ENCODE results near the gene APAF1. TPM values are rescaled to one million over a fixed set of nuclear protein-coding genes. Genes with fewer than 3 reads are reported as not detected.

APAF1 gene
- polyA plus RNA-seq, 1 of the 3 experiments (the other 2 are of a cell fraction) = 3.3 TPM

DNA sequence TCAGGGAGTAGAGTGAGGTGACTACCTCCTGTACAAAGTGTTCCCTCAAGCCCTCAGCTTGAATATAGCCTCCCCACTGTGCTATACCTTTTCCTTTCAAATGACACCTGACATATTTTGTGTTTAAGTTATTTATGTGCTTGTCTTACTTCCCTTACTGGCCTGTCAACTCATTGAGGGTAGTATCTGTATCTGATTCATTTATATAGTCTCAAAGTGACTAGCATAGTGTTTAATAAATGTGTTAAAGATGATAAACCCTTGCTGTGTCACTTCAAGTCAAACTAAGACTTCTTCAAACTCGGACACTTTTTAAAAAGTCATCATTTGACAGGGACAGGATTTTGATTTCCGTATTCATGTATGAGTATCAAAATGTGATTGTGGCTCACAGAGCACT lies 52.1 kb downstream of the APAF1 start:
- Histone ChIP-seq H3K9ac (no peak overlapping the region), H3K27me3 (ENCODE audit: insufficient read depth) (no peaks in the 10 kb centered on the region), H3K4me2 (no peak overlapping the region), H4K20me1 (ENCODE audit: insufficient read depth) (no peaks in the 10 kb centered on the region), H3K79me2 (ENCODE audit: insufficient read depth) (no peaks in the 10 kb centered on the region), H3K36me3 (replicated peaks in 1 of 2; ENCODE audit: control insufficient read depth in 1 of 2, insufficient read depth in 2 of 2, low read length in 1 of 2) (peaks cover 10 to 59% of the 10 kb centered on the region in 2 experiments), H3K4me3 (ENCODE audit: low read depth in 2 of 2, low read length in 1 of 2) (no peak overlapping the region), H3K27ac (ENCODE audit: low read depth in 2 of 2, low read length in 1 of 2) (no peak overlapping the region), H3K9me3 (0 out of 2 replicates have a peak, but pooled peaks cover 3% of the 10 kb centered on the region), H2AFZ (ENCODE audit: low read depth) (no peak overlapping the region), H3K9me2 (no peaks in the 10 kb centered on the region), H3F3A (replicated peaks; ENCODE audit: insufficient read depth) (peaks cover 16% of the 10 kb centered on the region), H3K4me1 (ENCODE audit: control insufficient read depth in 1 of 2, insufficient read depth in 2 of 2, low read depth in 1 of 2, low read length in 1 of 2) (peaks cover 0 to 3% of the 10 kb centered on the region in 2 experiments; a peak in 2 of 4 replicates)
- no peak for DNase-seq
- TF ChIP-seq NFIC (IDR thresholded peaks at IDR 0.05; ENCODE audit: borderline replicate concordance) (no peak), RAD21 (IDR thresholded peaks at IDR 0.05; ENCODE audit: low read length) (no peak), RCOR1 (IDR thresholded peaks at IDR 0.05; ENCODE audit: low read length) (no peak)
- 98% methylated on average over 2 of the region's 2 CpGs for WGBS (ENCODE audit: low lambda C conversion rate)
- POLR2A ChIA-PET = no interaction called here
- CTCF ChIA-PET = interaction anchor here (0.8 to 2.5 kb wide), 3 partner anchors 12 to 302 kb away, joined by 3 to 10 read pairs (median 3); no protein-coding TSS in a partner anchor

DNA sequence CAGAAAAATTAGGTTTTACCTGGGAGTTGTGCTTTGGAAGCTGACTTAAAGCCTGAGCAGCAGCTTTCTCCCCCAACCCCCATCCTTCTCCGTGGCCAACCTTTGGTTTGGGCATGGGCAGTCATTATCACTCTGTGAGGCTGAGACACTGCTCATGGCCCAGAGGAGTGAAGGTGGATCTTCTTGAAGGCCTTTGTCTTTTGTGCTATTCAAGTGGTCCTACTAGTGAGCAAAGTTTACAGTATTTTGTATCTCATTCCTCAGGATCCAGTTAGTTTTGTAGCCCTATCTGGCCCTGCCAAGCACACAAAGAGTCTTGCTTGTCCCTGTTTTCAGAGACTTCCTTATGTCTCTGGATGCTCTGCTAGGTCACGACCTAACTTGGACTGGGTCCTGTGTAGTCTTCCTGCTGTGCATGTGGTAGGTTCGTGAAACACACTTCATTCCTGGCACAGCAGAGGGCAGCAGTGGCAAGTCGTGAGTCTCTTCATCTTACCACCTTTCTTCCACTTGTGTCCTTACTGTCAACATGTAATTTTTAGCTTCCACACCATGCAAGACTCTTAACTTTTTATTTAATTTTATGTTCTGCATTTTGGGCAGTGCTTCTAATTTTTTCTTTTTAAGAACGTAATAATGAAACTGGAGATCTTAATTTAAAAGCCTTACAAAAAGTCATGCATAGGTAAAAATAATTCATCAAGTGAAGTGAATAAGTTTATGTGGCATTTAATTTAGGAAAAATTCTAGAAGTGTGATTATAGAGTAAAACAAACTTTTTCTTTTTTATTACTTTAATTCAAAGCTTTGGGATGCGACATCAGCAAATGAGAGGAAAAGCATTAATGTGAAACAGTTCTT lies 53.7 kb downstream of the APAF1 start:
- CTCF ChIA-PET = interaction anchor here (0.5 to 2.6 kb wide), 42 partner anchors 9 to 303 kb away, joined by 3 to 49 read pairs (median 4); no protein-coding TSS in a partner anchor
- Histone ChIP-seq H3K9me2 (no peaks in the 10 kb centered on the region), H3K27ac (ENCODE audit: low read depth in 2 of 2, low read length in 1 of 2) (no peak overlapping the region), H3K9ac (no peak overlapping the region), H3K4me1 (ENCODE audit: control insufficient read depth in 1 of 2, insufficient read depth in 2 of 2, low read depth in 1 of 2, low read length in 1 of 2) (peaks cover 0 to 3% of the 10 kb centered on the region in 2 experiments; a peak in 2 of 4 replicates), H3K4me2 (no peak overlapping the region), H3K79me2 (ENCODE audit: insufficient read depth) (no peaks in the 10 kb centered on the region), H4K20me1 (ENCODE audit: insufficient read depth) (no peaks in the 10 kb centered on the region), H3K4me3 (ENCODE audit: low read depth in 2 of 2, low read length in 1 of 2) (no peak overlapping the region), H2AFZ (ENCODE audit: low read depth) (no peak overlapping the region), H3K36me3 (replicated peaks in 1 of 2; ENCODE audit: control insufficient read depth in 1 of 2, insufficient read depth in 2 of 2, low read length in 1 of 2) (peaks cover 15 to 47% of the 10 kb centered on the region in 2 experiments), H3K9me3 (0 out of 2 replicates have a peak, but pooled peaks cover 3% of the 10 kb centered on the region), H3K27me3 (ENCODE audit: insufficient read depth) (no peaks in the 10 kb centered on the region), H3F3A (replicated peaks; ENCODE audit: insufficient read depth) (peaks cover 11% of the 10 kb centered on the region)
- DNase-seq = peak; percentile 65
- WGBS (ENCODE audit: low lambda C conversion rate) = 46% methylated on average over 6 of the region's 6 CpGs
- POLR2A ChIA-PET = no interaction called here
- TF ChIP-seq SMC3 (IDR thresholded peaks at IDR 0.05; ENCODE audit: low read depth, low read length) = peak; percentile 83
- TF ChIP-seq, protein P1, sequence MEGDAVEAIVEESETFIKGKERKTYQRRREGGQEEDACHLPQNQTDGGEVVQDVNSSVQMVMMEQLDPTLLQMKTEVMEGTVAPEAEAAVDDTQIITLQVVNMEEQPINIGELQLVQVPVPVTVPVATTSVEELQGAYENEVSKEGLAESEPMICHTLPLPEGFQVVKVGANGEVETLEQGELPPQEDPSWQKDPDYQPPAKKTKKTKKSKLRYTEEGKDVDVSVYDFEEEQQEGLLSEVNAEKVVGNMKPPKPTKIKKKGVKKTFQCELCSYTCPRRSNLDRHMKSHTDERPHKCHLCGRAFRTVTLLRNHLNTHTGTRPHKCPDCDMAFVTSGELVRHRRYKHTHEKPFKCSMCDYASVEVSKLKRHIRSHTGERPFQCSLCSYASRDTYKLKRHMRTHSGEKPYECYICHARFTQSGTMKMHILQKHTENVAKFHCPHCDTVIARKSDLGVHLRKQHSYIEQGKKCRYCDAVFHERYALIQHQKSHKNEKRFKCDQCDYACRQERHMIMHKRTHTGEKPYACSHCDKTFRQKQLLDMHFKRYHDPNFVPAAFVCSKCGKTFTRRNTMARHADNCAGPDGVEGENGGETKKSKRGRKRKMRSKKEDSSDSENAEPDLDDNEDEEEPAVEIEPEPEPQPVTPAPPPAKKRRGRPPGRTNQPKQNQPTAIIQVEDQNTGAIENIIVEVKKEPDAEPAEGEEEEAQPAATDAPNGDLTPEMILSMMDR (IDR thresholded peaks at IDR 0.05) = peak; percentile 74
- TF ChIP-seq RAD21 (IDR thresholded peaks at IDR 0.05; ENCODE audit: low read length) = peak; percentile 89
- no peak for TF ChIP-seq CHD2 (IDR thresholded peaks at IDR 0.05; ENCODE audit: low read length, partially characterized antibody)

DNA sequence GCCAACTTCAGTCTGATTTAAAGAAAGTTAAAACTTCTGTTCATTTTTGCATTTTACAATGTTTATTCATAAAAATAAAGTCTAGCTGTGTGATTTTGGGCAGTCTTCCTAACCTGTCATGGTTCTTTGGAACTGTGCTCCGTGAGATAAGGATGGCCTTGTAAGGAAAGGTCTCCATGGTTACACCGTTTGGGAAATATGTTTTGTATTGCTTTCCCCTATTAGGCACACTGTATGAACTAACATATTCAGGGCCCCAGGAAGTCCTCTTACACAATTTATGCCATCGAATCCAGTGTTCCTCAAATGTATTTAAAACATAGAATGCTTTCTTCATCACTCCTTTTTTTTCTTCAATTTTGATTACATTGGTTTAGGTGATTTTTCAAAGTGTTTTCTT lies 54.5 kb downstream of the APAF1 start:
- CTCF ChIA-PET = interaction anchor here (0.5 to 2.6 kb wide), 40 partner anchors 8 to 299 kb away, joined by 3 to 49 read pairs (median 4); no protein-coding TSS in a partner anchor
- H3K27me3 ChIP-seq (ENCODE audit: insufficient read depth) = no peaks in the 10 kb centered on the region
- no peak overlapping the region for H3K4me2 ChIP-seq
- peaks cover 4% of the 10 kb centered on the region for H3F3A ChIP-seq (replicated peaks; ENCODE audit: insufficient read depth)
- POLR2A ChIA-PET = no interaction called here
- peaks cover 15 to 43% of the 10 kb centered on the region in 2 experiments for H3K36me3 ChIP-seq (replicated peaks in 1 of 2; ENCODE audit: control insufficient read depth in 1 of 2, insufficient read depth in 2 of 2, low read length in 1 of 2)
- no peak overlapping the region for H3K9ac ChIP-seq
- no peak overlapping the region for H3K4me3 ChIP-seq (ENCODE audit: low read depth in 2 of 2, low read length in 1 of 2)
- H3K27ac ChIP-seq (ENCODE audit: low read depth in 2 of 2, low read length in 1 of 2) = no peak overlapping the region
- WGBS (ENCODE audit: low lambda C conversion rate) = 86% methylated on average over 3 of the region's 3 CpGs
- H3K4me1 ChIP-seq (ENCODE audit: control insufficient read depth in 1 of 2, insufficient read depth in 2 of 2, low read depth in 1 of 2, low read length in 1 of 2) = peaks cover 0 to 3% of the 10 kb centered on the region in 2 experiments; a peak in 2 of 4 replicates
- no peaks in the 10 kb centered on the region for H3K79me2 ChIP-seq (ENCODE audit: insufficient read depth)
- no peak for DNase-seq
- H2AFZ ChIP-seq (ENCODE audit: low read depth) = no peak overlapping the region
- no peaks in the 10 kb centered on the region for H4K20me1 ChIP-seq (ENCODE audit: insufficient read depth)
- H3K9me2 ChIP-seq = no peaks in the 10 kb centered on the region
- H3K9me3 ChIP-seq = no peaks in the 10 kb centered on the region
- TF ChIP-seq YY1 (IDR thresholded peaks at IDR 0.05; ENCODE audit: low read depth) (no peak), GABPA (IDR thresholded peaks at IDR 0.05; ENCODE audit: low read depth) (no peak), EZH2phosphoT487 (IDR thresholded peaks at IDR 0.05; ENCODE audit: borderline replicate concordance, low read depth) (no peak), FOXM1 (IDR thresholded peaks at IDR 0.05; ENCODE audit: low read depth) (no peak), RCOR1 (IDR thresholded peaks at IDR 0.05; ENCODE audit: low read length) (no peak), MEF2A (IDR thresholded peaks at IDR 0.05; ENCODE audit: borderline replicate concordance, low read depth) (no peak), FOSL2 (IDR thresholded peaks at IDR 0.05; ENCODE audit: borderline replicate concordance, low read depth) (no peak)
- TF ChIP-seq, protein P2, sequence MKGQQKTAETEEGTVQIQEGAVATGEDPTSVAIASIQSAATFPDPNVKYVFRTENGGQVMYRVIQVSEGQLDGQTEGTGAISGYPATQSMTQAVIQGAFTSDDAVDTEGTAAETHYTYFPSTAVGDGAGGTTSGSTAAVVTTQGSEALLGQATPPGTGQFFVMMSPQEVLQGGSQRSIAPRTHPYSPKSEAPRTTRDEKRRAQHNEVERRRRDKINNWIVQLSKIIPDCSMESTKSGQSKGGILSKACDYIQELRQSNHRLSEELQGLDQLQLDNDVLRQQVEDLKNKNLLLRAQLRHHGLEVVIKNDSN (IDR thresholded peaks at IDR 0.05; ENCODE audit: borderline replicate concordance, low read depth) = no peak
- TF ChIP-seq, protein P3, sequence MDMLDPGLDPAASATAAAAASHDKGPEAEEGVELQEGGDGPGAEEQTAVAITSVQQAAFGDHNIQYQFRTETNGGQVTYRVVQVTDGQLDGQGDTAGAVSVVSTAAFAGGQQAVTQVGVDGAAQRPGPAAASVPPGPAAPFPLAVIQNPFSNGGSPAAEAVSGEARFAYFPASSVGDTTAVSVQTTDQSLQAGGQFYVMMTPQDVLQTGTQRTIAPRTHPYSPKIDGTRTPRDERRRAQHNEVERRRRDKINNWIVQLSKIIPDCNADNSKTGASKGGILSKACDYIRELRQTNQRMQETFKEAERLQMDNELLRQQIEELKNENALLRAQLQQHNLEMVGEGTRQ (IDR thresholded peaks at IDR 0.05; ENCODE audit: borderline replicate concordance, low read depth, low read length) = no peak

Measured in SK-N-SH (cell line).